Motor neuron (in vitro differentiated cells): ENCODE results near the gene TERB2. TPM values are rescaled to one million over a fixed set of nuclear protein-coding genes. Genes with fewer than 3 reads are reported as not detected.
A peak's percentile ranks its signal among the peaks of the same experiment; 100 is the strongest.
"Not testable (repeated sequence)": the region's sequence is repeated elsewhere in the genome, so short reads cannot be mapped to it uniquely, and the experiment has no call there.

Source experiments
- ATAC-seq, 8 experiments: fragments of 200-7000 bp; cut with Tn5 transposase; replicated peaks in 6 of 8; 2 replicates each; pipeline ENCODE4 v1.8.0; 2021; ENCODE audit warnings: mild to moderate bottlenecking in 8 of 8, moderate library complexity in 8 of 8
- H3K27ac ChIP-seq, 2 donors: fragments of 250-450 bp; sonication (Bioruptor Pico); 2 replicates each; pipeline ENCODE4 v1.9.0; 2021; ENCODE audit warnings: antibody characterized with exemption in 2 of 2, mild to moderate bottlenecking in 2 of 2, moderate library complexity in 1 of 2
- H3K4me1 ChIP-seq, 2 donors: fragments of 250-450 bp; sonication (Bioruptor Pico); replicated peaks in 1 of 2; 2 replicates each; pipeline ENCODE4 v1.6.1; 2021; ENCODE audit warnings: antibody characterized with exemption in 2 of 2, mild to moderate bottlenecking in 2 of 2, moderate library complexity in 1 of 2
- H3K4me3 ChIP-seq, 5 donors: fragments of 250-450 bp; sonication (Bioruptor Pico); 2 replicates each; pipeline ENCODE4 v1.9.0; 2021; ENCODE audit warnings: antibody characterized with exemption in 5 of 5, mild to moderate bottlenecking in 5 of 5, moderate library complexity in 4 of 5
- WGBS, 10 experiments: fragments of 450-650 bp; shearing (Covaris generic); methylation state at CpG; one replicate each; pipeline ENCODE4 v1.0.0; 2022; 5-methylcytosine and 5-hydroxymethylcytosine counted together
- in situ Hi-C, 9 experiments: fragments of 400-800 bp; cut with MboI; loops; one replicate each; pipeline ENCODE4 v1.15.0; 2021; ENCODE audit warnings: low sequenced_read_pairs in 9 of 9, low pct_unique_long_range_greater_than_20kb in 2 of 9; ENCODE audit not compliant: unreplicated experiment in 9 of 9
- total RNA-seq, 8 experiments: library from RNA; unstranded; fragments of 300-600 nt; gene quantifications; 2 replicates each; pipeline versions ENCODE4 v1.2.3 to v1.2.4, GENCODE V29; 2022

TERB2 gene, protein sequence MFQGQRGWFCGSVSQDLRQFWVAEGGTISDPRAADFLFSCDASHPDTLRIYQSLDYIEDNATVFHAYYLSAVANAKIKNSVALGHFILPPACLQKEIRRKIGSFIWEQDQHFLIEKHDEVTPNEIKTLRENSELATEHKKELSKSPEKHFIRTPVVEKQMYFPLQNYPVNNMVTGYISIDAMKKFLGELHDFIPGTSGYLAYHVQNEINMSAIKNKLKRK
- under 1 TPM in 1 of 8 experiments, not detected in 7; 0.38 TPM for total RNA-seq

DNA sequence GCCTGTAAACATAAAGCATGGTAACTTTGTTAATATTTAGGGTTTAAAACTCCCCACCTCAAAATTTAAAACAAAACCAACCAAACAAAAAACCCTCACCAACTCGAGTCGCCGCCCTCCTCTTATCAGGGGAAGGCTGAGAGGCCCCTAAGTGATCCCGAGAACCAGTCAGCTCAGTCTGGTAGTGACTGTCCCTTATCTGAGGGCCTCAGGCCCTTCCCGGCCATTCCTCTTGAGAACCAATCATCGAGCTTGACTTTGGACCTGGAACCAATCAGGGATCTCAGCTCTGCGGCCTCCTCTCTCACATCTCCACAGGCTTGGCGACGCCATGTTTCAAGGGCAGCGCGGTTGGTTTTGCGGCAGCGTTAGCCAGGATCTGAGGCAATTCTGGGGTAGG lies at the start of gene TERB2:
Gene TERB2 (plus strand): TSS at position 300 of the 400 bp plus-strand sequence. CDS start 32 bp downstream, at position 332.
- in situ Hi-C loops: loop anchor here in 1 of 9 experiments (25.0 kb wide), 1 partner anchor 106 kb away; no protein-coding TSS in a partner anchor
- no peak for ATAC-seq
- Histone ChIP-seq H3K27ac (no peak within 1 kb of the TSS), H3K4me1 (no peaks in the 10 kb centered on the region), H3K4me3 (no peak within 1 kb of the TSS)
- WGBS, 10 experiments: 41 to 100% (median 91%) methylated on average over 2 to 12 of the region's 13 CpGs; no CpG with 5 or more reads in 4 of the 10 experiments

DNA sequence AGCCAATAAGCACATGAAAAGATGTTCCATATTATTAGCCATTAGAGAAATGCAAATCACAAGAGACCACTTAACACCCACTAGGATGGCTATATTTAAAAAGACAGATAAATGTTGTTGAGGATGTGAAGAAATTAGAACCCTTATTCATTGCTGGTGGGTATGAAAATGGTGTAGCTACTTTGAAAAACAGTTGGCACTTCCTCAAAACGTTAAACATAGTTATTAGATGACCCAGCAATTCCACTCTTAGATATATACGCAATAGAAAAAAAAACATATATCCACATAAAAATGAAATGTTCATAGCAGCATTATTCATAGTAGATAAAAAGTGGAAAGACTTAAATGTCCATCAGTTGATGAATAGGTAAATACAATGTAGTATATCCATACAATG lies 47.1 kb upstream of the TERB2 start:
- no peak overlapping the region for H3K27ac ChIP-seq
- H3K4me1 ChIP-seq: no peaks in the 10 kb centered on the region
- no peak overlapping the region for H3K4me3 ChIP-seq
- no peak for ATAC-seq
- in situ Hi-C loops: no loop called here
- 17 to 70% (median 48%) methylated on average over 1 to 2 of the region's 2 CpGs for WGBS, 10 experiments

DNA sequence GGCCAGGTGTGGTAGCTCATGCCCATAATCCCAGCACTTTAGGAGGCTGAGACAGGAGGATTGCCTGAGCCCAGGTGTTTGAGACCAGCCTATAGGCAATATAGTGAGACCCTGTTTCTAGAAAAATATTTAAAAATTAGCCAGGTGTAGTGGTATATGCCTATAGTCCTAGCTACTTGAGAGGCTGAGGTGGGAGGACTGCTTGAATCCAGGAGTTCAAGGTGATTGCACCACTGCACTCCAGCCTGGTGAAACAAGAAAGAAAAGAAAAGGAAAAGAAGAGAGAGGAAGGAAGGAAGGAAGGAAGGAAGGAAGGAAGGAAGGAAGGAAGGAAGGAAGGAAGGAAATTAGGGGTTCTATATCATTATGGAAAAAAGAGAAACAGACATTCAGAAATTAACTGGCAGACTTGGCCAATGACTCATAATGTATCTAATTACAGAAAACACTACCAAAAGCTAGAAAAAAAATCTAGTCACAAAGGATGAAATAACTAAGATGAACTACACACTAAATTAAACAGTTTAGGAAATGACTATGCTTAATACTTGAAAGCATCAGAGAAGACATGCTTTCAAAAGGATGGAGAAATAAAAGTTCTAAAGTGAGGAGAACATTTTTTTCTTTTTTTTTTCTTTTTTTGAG lies 45.4 kb upstream of the TERB2 start:
- H3K4me3 ChIP-seq: no peak overlapping the region
- in situ Hi-C loops: no loop called here

DNA sequence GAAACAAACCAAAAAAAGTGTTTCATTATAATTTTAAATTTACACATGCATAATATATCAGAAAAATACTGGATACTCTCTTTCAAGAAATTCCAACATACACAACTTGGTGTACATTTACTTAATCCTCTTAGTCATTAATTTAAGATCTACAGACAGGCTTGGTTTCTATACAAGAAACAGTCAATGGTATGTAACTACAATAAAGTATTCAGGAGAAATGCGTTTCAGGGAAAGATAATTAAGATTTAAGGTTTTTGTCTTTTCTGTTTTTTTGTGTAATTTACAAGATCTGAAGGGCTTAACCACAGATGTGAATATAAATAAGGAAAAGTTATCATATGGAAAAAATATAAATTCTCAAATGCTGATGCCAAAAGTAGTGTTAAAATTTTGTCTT lies 44.3 kb upstream of the TERB2 start:
- ATAC-seq, in situ Hi-C loops, H3K27ac ChIP-seq, H3K4me3 ChIP-seq, H3K4me1 ChIP-seq: not testable (repeated sequence)
- WGBS, 10 experiments: 0 to 100% (median 83%) methylated on average over 1 of the region's 1 CpG; no CpG with 5 or more reads in 2 of the 10 experiments

More for the DNA sequence above, 45.4 kb upstream of the TERB2 start:
- ATAC-seq: no peak
- Histone ChIP-seq H3K4me1 (no peaks in the 10 kb centered on the region), H3K27ac (no peak overlapping the region)

DNA sequence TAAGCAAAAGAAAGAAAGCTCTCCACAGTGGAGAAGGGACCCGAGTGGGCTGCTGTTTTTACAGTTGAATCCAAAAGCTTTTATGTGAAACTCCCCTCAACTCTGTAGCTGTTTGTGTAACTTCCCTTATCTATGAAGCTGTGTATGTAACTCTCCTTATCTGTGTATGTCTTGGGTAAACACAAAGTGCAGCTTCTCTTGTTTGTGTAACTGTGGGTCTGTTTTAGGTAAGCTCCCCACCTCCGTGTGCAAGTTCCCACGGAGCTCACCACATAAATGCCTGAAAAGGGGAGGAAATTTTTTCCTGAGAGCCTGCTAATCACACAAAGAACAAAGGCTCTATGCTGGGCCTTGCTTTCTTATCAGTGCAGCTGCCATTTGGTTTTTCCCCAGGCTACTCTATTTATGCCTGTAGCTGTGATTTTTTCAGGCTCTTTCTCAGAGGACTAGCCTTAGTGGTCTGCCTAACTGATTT lies 43.5 kb upstream of the TERB2 start:
- H3K4me1 ChIP-seq, H3K27ac ChIP-seq, in situ Hi-C loops, ATAC-seq, H3K4me3 ChIP-seq: not testable (repeated sequence)
- WGBS, 10 experiments: 0 to 100% (median 40%) methylated on average over 1 to 3 of the region's 3 CpGs; no CpG with 5 or more reads in 2 of the 10 experiments

DNA sequence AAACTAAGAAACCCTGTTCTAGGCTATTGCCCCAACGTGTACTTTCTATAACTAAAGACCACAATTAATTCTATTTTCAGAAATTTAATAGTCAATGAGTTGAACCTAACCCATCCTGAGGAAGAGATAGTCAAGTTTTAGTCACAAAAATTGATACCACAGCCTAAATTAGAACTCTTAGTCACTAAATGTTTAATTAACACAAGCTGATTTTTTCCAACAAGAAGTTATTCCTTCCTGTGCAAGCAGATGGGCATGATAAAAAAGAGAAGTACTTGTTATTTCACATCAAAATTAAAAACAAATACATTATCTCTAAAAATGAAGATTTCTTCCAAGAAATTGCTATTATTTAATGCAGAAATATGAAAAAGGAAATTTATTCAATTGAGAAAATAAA lies 38.4 kb upstream of the TERB2 start:
- 33 to 100% (median 58%) methylated on average over 1 of the region's 1 CpG; no CpG with 5 or more reads in 6 of the 10 experiments for WGBS, 10 experiments
- no peak overlapping the region for H3K4me3 ChIP-seq
- H3K4me1 ChIP-seq: no peaks in the 10 kb centered on the region
- in situ Hi-C loops: no loop called here
- no peak overlapping the region for H3K27ac ChIP-seq
- ATAC-seq: no peak

DNA sequence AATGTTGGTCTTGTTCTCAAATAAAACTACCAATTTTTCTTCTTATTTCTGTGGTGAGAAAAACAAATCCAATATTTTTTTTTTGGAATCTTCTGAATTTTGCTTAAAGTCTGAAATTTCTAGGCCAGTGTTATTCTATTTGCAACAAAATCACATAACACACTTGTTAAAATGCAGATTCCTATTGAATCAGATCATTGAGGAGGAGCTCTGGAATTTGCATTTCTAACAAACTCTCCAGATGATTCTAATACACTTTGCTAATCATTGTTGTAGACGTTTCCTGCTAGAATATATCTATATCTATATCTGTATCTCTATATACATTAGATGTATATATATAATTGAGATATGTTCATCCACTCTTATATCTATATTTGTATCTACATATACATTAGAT lies 27.8 kb upstream of the TERB2 start:
- ATAC-seq: peak in 2 of 8 experiments; percentile 56 to 67
- no CpG with 5 or more reads among the region's 1 CpG for WGBS, 10 experiments

DNA sequence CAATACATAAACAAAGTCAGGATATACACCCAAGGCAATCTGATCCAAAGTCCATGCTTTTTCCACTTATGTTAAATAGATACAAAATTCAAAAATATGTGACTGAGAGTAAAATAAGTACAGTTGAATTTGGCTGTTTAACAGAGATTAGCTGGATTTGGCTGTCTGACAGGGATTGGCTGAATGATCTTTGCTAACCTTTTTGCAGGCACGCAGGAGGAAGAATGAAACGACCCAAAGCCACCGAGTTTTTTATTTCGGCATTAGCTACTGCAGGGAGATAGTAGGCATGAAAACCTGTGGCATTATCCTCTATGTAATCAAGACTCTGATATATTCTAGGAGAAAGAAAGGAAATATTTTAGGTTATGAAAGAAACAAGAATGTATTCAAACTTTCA lies 26.2 kb upstream of the TERB2 start:
- 0 to 100% (median 49%) methylated on average over 1 to 4 of the region's 4 CpGs; no CpG with 5 or more reads in 4 of the 10 experiments for WGBS, 10 experiments
- not testable (repeated sequence) for H3K4me1 ChIP-seq

More for the DNA sequence above, 27.8 kb upstream of the TERB2 start:
- in situ Hi-C loops, H3K27ac ChIP-seq, H3K4me3 ChIP-seq, H3K4me1 ChIP-seq: not testable (repeated sequence)

DNA sequence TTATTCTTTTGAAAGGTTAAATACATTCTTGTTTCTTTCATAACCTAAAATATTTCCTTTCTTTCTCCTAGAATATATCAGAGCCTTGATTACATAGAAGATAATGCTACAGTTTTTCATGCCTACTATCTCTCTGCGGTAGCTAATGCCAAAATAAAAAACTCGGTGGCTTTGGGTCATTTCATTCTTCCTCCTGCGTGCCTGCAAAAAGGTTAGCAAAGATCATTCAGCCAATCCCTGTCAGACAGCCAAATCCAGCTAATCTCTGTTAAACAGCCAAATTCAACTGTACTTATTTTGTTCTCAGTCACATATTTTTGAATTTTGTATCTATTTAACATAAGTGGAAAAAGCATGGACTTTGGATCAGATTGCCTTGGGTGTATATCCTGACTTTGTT lies 1.8 kb downstream of the TERB2 start:
- not testable (repeated sequence) for H3K4me1 ChIP-seq, H3K4me3 ChIP-seq, H3K27ac ChIP-seq, ATAC-seq
- WGBS, 10 experiments: 31 to 100% (median 83%) methylated on average over 1 to 3 of the region's 3 CpGs; no CpG with 5 or more reads in 2 of the 10 experiments
- in situ Hi-C loops: loop anchor here in 1 of 9 experiments (25.0 kb wide), 1 partner anchor 104 kb away; no protein-coding TSS in a partner anchor

More for the DNA sequence above, 26.2 kb upstream of the TERB2 start:
- ATAC-seq, H3K4me3 ChIP-seq, H3K27ac ChIP-seq, in situ Hi-C loops: not testable (repeated sequence)

DNA sequence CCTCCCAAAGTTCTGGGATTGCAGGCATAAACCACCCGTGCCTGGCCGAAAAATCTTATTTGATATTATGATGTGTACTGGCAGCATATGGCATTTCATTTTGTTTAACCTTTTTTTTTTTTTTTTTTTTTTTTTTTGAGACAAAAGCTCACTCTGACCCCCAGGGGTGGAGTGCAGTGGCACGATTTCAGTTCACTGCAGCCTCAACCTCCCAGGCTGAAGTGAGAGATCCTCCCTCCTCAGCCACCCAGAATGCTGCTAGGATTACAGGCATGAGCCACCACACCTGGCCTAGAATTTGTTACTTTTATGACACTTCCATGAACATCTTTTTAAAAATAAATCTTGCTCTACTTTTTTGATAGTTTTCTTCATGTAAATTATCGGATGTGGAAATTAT lies 12.0 kb downstream of the TERB2 start:
- Histone ChIP-seq H3K27ac (no peak overlapping the region), H3K4me3 (no peak overlapping the region), H3K4me1 (no peaks in the 10 kb centered on the region)
- WGBS, 10 experiments: 5 to 100% (median 62%) methylated on average over 1 to 4 of the region's 4 CpGs; no CpG with 5 or more reads in 1 of the 10 experiments
- in situ Hi-C loops: loop anchor here in 1 of 9 experiments (25.0 kb wide), 1 partner anchor 94 kb away; no protein-coding TSS in a partner anchor
- ATAC-seq: no peak

DNA sequence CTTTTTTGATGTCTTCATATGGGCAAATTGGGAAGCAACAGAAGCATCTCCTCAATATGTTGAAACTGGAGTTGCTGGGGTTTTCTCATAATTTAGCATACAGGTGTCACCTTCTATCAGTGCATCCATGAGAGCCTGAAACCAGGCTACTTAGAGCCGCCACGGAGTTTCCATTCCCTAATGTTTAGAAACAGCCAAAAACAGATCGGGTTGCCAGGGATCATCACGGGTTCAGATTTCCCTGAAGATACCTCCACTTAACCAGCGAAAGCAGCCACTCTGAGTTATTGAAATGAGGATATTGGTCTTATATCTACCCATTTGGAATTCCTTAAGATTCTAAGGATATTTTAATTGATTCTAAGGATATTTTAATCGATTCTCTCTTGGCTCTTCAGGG lies 14.5 kb downstream of the TERB2 start:
- Histone ChIP-seq H3K4me1 (no peaks in the 10 kb centered on the region), H3K27ac (no peak overlapping the region), H3K4me3 (no peak overlapping the region)
- in situ Hi-C loops: loop anchor here in 1 of 9 experiments (25.0 kb wide), 1 partner anchor 91 kb away; no protein-coding TSS in a partner anchor
- no peak for ATAC-seq
- 18 to 94% (median 62%) methylated on average over 1 to 6 of the region's 6 CpGs; no CpG with 5 or more reads in 1 of the 10 experiments for WGBS, 10 experiments

DNA sequence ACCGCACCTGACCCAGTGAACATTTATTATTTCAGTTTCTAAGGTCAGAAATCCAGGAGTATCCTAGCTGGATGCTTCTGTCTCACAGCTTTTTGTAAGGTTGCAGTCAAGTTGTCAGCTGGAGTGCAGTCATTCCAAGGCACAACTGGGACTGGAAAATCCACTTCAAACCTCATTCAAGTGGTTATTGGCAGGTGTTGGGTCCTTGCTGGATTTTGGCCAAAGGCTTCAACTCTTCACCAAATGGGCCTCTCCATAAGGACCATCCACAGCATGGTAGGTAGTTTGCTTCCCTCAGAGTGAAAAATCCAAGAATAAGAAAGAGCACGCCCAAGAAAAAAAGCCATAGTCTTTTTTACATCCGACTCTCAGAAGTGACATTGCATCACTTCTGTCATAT lies 19.7 kb downstream of the TERB2 start:
- in situ Hi-C loops, H3K27ac ChIP-seq, ATAC-seq, H3K4me1 ChIP-seq, H3K4me3 ChIP-seq: not testable (repeated sequence)
- 56 to 100% (median 83%) methylated on average over 1 to 2 of the region's 3 CpGs; no CpG with 5 or more reads in 7 of the 10 experiments for WGBS, 10 experiments

DNA sequence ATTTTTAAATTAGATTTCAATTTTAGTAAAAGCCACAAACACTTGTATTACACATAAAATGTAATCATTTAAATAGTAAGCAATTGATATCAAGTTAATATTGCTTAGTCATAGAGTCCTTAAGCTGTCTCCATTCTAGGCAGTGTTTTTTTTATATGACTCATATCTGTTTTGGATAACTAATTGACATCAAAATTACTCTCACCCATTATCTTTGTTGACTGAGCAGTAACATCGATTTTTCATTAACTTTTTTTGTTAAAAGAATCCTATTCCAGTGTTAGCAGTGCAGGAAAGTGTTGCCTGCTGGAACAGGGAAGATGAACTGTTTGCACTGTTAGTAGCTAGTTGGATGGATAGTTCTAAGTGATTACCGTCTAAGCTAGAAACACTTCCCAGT lies 21.3 kb downstream of the TERB2 start:
- H3K4me3 ChIP-seq, H3K4me1 ChIP-seq, H3K27ac ChIP-seq, in situ Hi-C loops, ATAC-seq: not testable (repeated sequence)
- WGBS, 10 experiments: 0 to 65% (median 46%) methylated on average over 1 to 2 of the region's 2 CpGs; no CpG with 5 or more reads in 2 of the 10 experiments
